BE2C (cell line): ENCODE measurements around the gene EIF4EBP2.

Experiments
- DNase-seq: peaks from one replicate; pipeline ENCODE4 v3.0.0-alpha.2; 2020
- H3K27me3 ChIP-seq: fragments of 250-450 bp; sonication (Bioruptor Pico); 2 replicates; pipeline ENCODE4 v1.5.1; 2020; ENCODE audit warnings: mild to moderate bottlenecking
- H3K36me3 ChIP-seq: fragments of 250-450 bp; sonication (Bioruptor Pico); 2 replicates; pipeline ENCODE4 v1.5.1; 2020; ENCODE audit warnings: mild to moderate bottlenecking
- H3K4me1 ChIP-seq: fragments of 250-450 bp; sonication (Bioruptor Pico); 2 replicates; pipeline ENCODE4 v1.5.1; 2020
- H3K4me3 ChIP-seq: 2 replicates; pipeline ENCODE4 v1.5.1; 2011; ENCODE audit warnings: low read depth, low read length
- H3K9me3 ChIP-seq: fragments of 250-450 bp; sonication (Bioruptor Pico); 2 replicates; pipeline ENCODE4 v1.5.1; 2020
- TF ChIP-seq, protein P1 (sequence below): IDR thresholded peaks from 2 replicates; pipeline ENCODE4 v1.5.1; 2012; ENCODE audit warnings: mild to moderate bottlenecking, low read depth, low read length

The EIF4EBP2 gene

DNA sequence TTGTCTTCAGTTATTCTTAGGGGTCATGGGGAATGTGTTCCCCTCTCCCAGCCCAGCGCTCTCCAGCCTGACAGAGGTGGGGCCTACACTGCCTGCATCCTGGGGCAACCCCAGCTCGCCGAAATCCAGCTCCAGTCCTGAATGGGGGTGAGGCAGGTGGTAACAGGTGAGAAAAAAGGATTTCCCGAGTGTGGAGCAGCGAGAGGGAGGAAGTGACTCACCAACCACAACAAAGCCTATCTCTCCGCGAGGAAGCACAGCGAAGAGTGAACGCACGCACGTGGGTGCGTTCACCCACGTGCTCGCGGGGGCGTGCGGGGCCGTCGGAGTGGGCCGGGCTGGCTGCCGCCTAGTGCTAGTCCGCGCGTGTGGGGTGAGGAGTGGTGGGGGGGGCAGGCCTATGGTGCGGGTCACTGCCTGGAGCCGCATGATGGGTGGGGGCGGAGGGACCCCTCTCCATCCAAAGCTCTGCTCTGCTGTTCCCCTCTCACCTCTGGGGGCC, 73.8 kb downstream of the EIF4EBP2 start:
- TF ChIP-seq, protein P1, sequence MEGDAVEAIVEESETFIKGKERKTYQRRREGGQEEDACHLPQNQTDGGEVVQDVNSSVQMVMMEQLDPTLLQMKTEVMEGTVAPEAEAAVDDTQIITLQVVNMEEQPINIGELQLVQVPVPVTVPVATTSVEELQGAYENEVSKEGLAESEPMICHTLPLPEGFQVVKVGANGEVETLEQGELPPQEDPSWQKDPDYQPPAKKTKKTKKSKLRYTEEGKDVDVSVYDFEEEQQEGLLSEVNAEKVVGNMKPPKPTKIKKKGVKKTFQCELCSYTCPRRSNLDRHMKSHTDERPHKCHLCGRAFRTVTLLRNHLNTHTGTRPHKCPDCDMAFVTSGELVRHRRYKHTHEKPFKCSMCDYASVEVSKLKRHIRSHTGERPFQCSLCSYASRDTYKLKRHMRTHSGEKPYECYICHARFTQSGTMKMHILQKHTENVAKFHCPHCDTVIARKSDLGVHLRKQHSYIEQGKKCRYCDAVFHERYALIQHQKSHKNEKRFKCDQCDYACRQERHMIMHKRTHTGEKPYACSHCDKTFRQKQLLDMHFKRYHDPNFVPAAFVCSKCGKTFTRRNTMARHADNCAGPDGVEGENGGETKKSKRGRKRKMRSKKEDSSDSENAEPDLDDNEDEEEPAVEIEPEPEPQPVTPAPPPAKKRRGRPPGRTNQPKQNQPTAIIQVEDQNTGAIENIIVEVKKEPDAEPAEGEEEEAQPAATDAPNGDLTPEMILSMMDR: no peak
- peak; percentile 29 for DNase-seq
- Histone ChIP-seq H3K9me3 (no peaks in the 10 kb centered on the region), H3K36me3 (no peaks in the 10 kb centered on the region), H3K27me3 (no peaks in the 10 kb centered on the region; the same call in none of the 2 replicates), H3K4me3 (peak overlapping the region; percentile 50), H3K4me1 (no peaks in the 10 kb centered on the region; the same call in 1 of the 2 replicates)
